Measurements from ENCODE around the gene HDAC8.
"Not testable (repeated sequence)": the region's sequence is repeated elsewhere in the genome, so short reads cannot be mapped to it uniquely, and the experiment has no call there.

The HDAC8 gene

DNA sequence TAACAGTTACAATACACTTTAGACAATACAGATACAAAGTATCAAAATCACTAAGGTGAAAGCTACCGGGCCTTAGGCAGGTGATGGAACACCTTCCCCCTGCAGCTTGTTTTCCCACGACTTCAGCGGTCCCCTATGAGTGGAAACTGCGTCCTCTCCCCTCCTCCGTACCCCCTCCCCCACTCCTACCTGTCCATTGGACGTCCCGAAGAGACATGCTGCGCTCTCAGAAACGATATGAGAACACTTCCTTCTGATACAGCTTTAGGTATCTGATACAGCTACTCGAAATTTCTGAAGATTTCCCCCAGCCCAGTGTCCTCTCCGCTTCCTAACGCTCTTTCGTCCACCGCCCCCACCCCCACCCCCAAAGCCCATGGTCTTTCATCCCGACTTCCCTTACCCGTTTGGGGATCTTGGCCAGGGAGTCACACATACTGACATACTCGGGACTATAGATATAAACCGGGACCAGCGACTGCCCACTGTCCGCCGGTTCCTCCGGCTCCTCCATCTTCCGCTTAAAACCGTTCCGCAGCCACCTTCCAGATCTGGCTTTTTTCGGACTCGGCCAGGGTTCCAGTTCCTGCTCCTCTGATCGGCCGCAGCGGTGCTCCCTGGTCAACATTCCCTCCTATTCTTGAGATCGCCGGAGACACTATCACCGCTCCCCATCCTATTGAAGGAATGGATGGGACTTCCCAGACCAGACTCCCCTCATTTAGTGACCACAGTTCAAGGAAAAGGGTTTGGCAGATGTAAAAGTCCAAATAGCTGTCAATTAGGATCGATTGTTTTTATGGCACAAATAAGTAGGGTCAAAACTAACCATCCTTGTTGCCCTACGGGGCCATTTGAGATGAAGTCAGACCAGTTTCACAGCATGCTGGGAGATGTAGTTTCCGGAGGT lies at the start of gene HDAC8:
Gene HDAC8, minus strand, starts transcription at position 596 of the 910 bp plus-strand sequence. Its CDS starts 82 bp downstream, at position 514.
- peak; percentile 58 for DNase-seq

DNA sequence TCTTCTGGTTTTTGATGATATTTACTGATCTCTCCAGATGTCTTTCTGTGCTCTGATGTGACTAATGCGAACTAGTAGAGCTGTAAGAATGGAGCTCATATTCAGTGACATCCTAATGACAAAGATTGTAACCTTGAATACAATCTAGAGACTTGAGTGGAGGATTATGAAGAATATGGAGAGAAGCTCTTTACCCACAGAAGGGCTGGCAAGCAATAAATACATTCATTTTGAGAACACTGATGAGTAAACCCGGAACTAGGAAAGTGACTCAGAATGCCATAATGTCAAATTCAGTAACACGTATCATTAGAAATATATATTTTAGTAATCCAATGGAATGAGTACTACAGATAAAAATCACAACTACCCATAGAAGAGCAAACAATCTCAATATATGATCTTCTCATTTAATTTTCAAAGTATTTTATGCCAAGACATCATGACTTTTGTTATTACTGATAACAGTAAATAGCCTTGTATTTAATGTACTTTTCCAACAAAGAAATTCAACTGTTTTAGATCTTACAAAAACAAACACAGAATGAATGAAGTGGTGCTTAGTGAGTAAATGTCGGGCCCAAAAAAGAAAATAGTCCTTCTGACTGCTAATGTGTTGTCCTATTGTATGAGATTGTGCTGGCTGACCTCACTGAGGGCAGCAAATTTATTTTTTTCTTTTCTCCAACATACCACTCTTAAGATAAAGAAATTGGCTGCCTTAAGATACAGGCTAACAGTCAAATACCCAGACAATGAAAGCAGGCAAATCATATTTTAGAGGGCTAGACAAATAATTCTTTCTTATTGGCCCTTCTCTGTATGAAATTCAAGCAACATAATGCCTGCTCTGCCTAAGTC lies 49.2 kb upstream of the HDAC8 start:
- no peak for DNase-seq

- DNase-seq: no peak
Observed at GRCh38 chrX:72621163-72621562, 48.5 kb upstream of the HDAC8 start.

DNA sequence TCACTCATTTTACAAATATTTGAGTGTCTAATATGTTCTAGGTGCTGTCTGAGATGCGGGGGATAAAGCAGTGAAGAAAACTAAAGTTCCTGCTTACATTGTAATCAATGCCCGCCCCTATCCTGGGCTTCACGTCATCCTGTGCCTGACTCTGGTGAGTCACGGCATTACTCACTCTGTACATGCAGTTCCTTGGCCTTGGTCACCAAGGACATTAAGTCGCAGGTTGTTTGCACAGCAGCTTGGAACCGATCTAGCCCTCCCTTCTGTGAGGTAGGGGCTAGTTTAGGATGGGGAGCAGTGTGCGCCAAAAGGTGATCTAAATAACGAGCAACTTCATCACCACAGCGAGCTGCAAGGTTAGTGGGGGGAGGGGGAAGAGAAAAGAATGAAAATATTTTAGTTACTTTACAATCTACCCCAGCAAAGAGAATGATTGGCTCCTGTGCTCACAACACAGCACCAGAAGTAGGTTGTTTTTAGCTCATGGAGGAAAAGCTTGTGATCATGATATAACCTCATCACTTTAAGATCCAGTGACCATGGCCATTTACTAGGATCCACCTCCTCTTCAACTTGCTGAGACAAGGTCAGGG lies 48.0 kb upstream of the HDAC8 start:
- DNase-seq: peak; percentile 6

- no peak for DNase-seq
Observed at GRCh38 chrX:72609313-72609712, 36.7 kb upstream of the HDAC8 start.

GRCh38 chrX:72604705-72605104 lies 32.1 kb upstream of the HDAC8 start:
- no peak for DNase-seq

- no peak for DNase-seq
Observed at GRCh38 chrX:72604112-72604511, 31.5 kb upstream of the HDAC8 start.

- not testable (repeated sequence) for DNase-seq
Observed at GRCh38 chrX:72591038-72591437, 18.4 kb upstream of the HDAC8 start.

GRCh38 chrX:72584163-72584562 lies 11.5 kb upstream of the HDAC8 start:
- DNase-seq: no peak

DNA sequence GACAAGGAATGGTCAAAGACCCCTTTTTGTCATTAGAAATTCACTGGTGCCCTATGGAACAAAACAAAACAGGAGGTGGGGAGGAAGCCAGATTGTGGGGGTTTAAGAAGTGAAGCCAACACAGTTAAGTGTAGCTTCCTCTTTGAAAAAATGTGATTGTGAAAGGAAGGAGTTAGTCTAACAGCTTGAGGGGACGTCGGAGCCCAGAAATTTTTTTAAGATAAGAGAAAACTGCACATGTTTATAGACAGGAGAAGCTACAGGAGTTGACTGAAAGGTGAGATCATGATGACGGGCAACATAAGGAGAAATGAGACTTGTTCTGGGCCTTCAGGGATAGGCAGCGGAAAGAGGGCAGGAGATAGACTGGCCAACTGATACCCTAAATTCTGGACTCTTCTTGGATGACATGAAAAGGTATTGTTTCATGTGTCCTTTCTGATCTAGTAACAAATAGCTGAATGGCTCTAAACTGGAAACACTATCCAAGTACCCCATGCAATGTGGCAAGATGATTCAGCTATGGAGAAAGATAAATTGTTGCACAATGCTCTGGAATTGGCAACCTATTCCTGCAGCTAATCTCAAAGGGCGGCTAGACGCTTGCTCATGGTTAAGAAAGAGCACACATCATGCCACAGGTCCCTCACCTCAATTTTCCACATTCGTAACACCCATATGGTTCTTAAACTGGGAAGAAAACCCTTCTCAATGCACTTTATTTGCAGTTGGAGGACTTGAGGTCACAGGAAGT lies 3.7 kb upstream of the HDAC8 start:
- DNase-seq: no peak

- DNase-seq: no peak
Observed at GRCh38 chrX:72573158-72573511, 492 bp upstream of the HDAC8 start.

DNA sequence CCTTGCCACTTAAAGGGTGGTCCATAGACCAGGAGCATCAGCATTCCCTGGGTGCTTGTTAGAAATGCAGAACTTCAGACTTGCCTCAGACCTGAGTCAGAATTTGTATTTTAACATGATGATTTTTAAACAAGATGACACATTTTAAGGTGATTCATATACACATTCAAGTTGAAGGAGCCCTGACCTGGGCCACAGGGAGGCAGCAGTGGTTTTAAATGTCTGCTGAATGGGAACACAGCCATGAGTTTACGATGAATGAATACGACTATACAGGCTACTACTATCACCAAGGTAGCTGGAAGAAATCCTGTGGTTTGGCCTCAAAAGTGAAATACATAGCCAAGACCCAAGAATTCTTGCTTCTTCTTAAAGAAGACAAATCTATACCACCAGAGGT lies 2.9 kb downstream of the HDAC8 start:
- DNase-seq: no peak

DNA sequence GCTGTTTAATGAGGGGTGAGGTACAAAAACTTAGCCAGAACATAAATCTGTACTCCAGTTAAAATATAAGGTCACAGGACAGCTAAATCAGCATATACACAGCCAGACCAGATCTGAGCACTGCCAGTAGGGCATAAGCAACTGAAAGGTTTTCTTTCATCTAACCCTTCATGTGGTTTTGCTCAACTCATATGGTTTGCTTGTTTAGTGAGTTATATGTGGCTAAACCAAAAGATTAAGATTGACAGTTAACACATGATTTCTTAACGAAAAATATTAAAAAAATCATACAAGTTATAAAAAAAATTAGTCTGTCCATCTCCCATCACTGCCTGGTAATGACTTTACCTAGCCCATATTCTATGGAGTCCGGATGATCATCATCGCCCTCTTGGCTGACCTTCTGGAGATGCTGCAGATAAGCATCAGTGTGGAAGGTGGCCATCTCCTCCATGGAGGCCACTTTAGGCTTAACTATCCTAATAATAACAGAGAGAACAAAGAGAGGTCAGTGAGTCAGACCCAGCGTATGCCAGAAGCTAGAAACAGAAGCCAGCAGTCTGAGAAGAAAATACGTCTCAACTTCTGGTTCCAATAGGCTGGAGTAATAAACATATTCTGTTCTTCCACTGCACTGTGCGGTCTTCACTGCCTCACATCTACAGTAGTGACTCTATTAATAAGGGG lies 4.1 kb downstream of the HDAC8 start:
- no peak for DNase-seq

GRCh38 chrX:72566448-72566847 lies 6.2 kb downstream of the HDAC8 start:
- no peak for DNase-seq

DNA sequence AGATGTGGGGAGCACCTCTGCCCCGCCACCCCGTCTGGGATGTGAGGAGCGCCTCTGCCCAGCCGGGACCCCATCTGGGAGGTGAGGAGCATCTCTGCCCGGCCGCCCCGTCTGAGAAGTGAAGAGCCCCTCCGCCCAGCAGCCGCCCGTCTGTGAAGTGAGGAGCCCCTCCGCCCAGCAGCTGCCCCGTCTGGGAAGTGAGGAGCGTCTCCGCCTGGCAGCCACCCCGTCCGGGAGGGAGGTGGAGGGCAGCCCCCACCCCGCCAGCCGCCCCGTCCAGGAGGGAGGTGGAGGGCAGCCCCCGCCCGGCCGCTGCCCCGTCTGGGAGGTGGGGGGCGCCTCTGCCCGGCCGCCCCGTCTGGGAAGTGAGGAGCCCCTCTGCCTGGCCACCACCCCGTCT lies 13.0 kb downstream of the HDAC8 start:
- DNase-seq: not testable (repeated sequence)

GRCh38 chrX:72554448-72555140 lies 18.0 kb downstream of the HDAC8 start:
- no peak for DNase-seq

- DNase-seq: not testable (repeated sequence)
Observed at GRCh38 chrX:72552443-72552842, 20.2 kb downstream of the HDAC8 start.

- DNase-seq: no peak
Observed at GRCh38 chrX:72545990-72546389, 26.7 kb downstream of the HDAC8 start.

GRCh38 chrX:72540318-72540717 lies 32.3 kb downstream of the HDAC8 start:
- no peak for DNase-seq

- DNase-seq: no peak
Observed at GRCh38 chrX:72539822-72540221, 32.8 kb downstream of the HDAC8 start.

DNA sequence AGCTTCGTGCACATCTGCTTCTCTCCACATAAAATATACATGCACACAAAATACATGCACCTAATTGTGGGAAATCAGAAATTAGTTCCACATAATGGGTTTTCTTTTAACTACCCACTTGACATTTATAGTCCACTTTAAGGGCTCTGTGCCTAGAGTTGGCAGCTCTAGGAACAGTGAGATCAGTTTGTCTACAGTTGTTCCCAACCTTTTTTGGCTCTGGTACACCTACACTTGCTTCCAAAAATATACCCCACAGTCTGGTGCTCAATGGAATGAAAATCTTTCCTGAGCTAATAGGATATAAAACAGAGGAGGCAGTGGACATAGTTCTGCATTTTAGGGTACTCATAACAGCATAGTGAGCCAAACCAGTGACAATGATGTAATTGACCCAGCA lies 36.1 kb downstream of the HDAC8 start:
- DNase-seq: no peak

Data from CD4-positive, alpha-beta T cell treated with Interleukin-6 for 4 hours (primary cell).